ENCODE data around the gene TLR6.

DNA sequence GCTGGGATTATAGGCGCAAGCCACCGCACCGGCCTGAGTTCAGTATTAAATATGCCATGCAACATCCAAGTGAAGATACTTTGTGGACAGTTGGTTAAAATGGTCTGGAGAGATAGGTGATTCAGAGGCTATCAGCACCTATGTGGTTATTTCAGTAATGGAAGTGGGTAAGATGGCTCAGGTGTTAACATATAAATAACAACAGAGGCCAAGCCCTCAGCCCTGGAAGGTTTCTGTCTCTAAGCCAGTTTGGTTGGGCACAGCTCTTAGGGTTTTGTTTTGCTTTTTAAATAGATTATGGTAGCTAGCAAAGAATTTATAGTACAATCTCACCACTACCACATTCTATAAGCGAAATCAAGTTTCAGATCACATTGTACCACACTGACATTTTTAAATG is 27.6 kb upstream of the TLR6 start:
- TF ChIP-seq POLR2A (IDR thresholded peaks at IDR 0.05; ENCODE audit: control extremely low read depth in 1 of 2, low read depth in 2 of 2, low read length in 2 of 2) (no peak), EP300 (IDR thresholded peaks at IDR 0.05; ENCODE audit: borderline replicate concordance in 1 of 2, low read depth in 2 of 2, low read length in 2 of 2) (no peak), SIX5 (IDR thresholded peaks at IDR 0.05; ENCODE audit: low read depth, low read length) (no peak), EZH2 (IDR thresholded peaks at IDR 0.05; ENCODE audit: low read depth, low read length, severe bottlenecking) (no peak), POLR2AphosphoS5 (IDR thresholded peaks at IDR 0.05; ENCODE audit: low read depth, low read length) (no peak), NANOG (IDR thresholded peaks at IDR 0.05; ENCODE audit: insufficient read depth, low read depth, low read length, poor library complexity, severe bottlenecking) (no peak), TAF1 (IDR thresholded peaks at IDR 0.05; ENCODE audit: low read depth, low read length) (no peak)
- TF ChIP-seq, protein P1, sequence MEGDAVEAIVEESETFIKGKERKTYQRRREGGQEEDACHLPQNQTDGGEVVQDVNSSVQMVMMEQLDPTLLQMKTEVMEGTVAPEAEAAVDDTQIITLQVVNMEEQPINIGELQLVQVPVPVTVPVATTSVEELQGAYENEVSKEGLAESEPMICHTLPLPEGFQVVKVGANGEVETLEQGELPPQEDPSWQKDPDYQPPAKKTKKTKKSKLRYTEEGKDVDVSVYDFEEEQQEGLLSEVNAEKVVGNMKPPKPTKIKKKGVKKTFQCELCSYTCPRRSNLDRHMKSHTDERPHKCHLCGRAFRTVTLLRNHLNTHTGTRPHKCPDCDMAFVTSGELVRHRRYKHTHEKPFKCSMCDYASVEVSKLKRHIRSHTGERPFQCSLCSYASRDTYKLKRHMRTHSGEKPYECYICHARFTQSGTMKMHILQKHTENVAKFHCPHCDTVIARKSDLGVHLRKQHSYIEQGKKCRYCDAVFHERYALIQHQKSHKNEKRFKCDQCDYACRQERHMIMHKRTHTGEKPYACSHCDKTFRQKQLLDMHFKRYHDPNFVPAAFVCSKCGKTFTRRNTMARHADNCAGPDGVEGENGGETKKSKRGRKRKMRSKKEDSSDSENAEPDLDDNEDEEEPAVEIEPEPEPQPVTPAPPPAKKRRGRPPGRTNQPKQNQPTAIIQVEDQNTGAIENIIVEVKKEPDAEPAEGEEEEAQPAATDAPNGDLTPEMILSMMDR (IDR thresholded peaks at IDR 0.05; ENCODE audit: control extremely low read depth in 1 of 3, insufficient read depth in 1 of 3, low read depth in 1 of 3, low read length in 3 of 3) = no peak
